CD4-positive, alpha-beta T cell treated with Interleukin-21 for 1 hour (primary cell): ENCODE data around the gene PRRC2B.
"Not testable (repeated sequence)": the region's sequence is repeated elsewhere in the genome, so short reads cannot be mapped to it uniquely, and the experiment has no call there.

ENCODE experiments used
- DNase-seq: peaks from one replicate; pipeline ENCODE4 v3.0.0-alpha.2; 2020

Gene PRRC2B

GRCh38 chr9:131387394-131387793, 6.5 kb upstream of the PRRC2B start:
- no peak for DNase-seq

GRCh38 chr9:131391020-131391419, 2.9 kb upstream of the PRRC2B start:
- no peak for DNase-seq

- no peak for DNase-seq
Observed at GRCh38 chr9:131391504-131391903, 2.4 kb upstream of the PRRC2B start.

- DNase-seq = peak; percentile 59
Observed at GRCh38 chr9:131394464-131395156, 724 bp downstream of the PRRC2B start.

GRCh38 chr9:131395157-131396098, 1.5 kb downstream of the PRRC2B start:
- DNase-seq = peak; percentile 80

GRCh38 chr9:131396099-131396479, 2.2 kb downstream of the PRRC2B start:
- not testable (repeated sequence) for DNase-seq

GRCh38 chr9:131396626-131397025, 2.7 kb downstream of the PRRC2B start:
- no peak for DNase-seq

GRCh38 chr9:131397100-131397790, 3.4 kb downstream of the PRRC2B start:
- no peak for DNase-seq

GRCh38 chr9:131398204-131398603, 4.3 kb downstream of the PRRC2B start:
- DNase-seq = peak; percentile 82

GRCh38 chr9:131399972-131400371, 6.1 kb downstream of the PRRC2B start:
- no peak for DNase-seq

GRCh38 chr9:131400627-131401026, 6.7 kb downstream of the PRRC2B start:
- DNase-seq = no peak

GRCh38 chr9:131402073-131402472, 8.2 kb downstream of the PRRC2B start:
- no peak for DNase-seq

GRCh38 chr9:131402738-131403492, 9.0 kb downstream of the PRRC2B start:
- DNase-seq = no peak

GRCh38 chr9:131403493-131403773, 9.5 kb downstream of the PRRC2B start:
- DNase-seq = no peak

- DNase-seq = no peak
Observed at GRCh38 chr9:131404581-131404980, 10.7 kb downstream of the PRRC2B start.

GRCh38 chr9:131404987-131405386, 11.1 kb downstream of the PRRC2B start:
- DNase-seq = peak; percentile 9

GRCh38 chr9:131405428-131405827, 11.5 kb downstream of the PRRC2B start:
- DNase-seq = peak; percentile 36

GRCh38 chr9:131405858-131406537, 12.1 kb downstream of the PRRC2B start:
- no peak for DNase-seq

- peak; percentile 31 for DNase-seq
Observed at GRCh38 chr9:131406563-131407436, 12.9 kb downstream of the PRRC2B start.

- DNase-seq = peak; percentile 63
Observed at GRCh38 chr9:131407717-131408195, 13.9 kb downstream of the PRRC2B start.

GRCh38 chr9:131409458-131409992, 15.6 kb downstream of the PRRC2B start:
- no peak for DNase-seq
